NCI-H187 (cell line): ENCODE data around the gene EIPR1.
"Not testable (repeated sequence)": the region's sequence is repeated elsewhere in the genome, so short reads cannot be mapped to it uniquely, and the experiment has no call there.

Experiments used
- DNase-seq, 2 experiments: peaks; one replicate each; lab custom pipeline; 2025; lab: John Stamatoyannopoulos, UW

Gene EIPR1

DNA sequence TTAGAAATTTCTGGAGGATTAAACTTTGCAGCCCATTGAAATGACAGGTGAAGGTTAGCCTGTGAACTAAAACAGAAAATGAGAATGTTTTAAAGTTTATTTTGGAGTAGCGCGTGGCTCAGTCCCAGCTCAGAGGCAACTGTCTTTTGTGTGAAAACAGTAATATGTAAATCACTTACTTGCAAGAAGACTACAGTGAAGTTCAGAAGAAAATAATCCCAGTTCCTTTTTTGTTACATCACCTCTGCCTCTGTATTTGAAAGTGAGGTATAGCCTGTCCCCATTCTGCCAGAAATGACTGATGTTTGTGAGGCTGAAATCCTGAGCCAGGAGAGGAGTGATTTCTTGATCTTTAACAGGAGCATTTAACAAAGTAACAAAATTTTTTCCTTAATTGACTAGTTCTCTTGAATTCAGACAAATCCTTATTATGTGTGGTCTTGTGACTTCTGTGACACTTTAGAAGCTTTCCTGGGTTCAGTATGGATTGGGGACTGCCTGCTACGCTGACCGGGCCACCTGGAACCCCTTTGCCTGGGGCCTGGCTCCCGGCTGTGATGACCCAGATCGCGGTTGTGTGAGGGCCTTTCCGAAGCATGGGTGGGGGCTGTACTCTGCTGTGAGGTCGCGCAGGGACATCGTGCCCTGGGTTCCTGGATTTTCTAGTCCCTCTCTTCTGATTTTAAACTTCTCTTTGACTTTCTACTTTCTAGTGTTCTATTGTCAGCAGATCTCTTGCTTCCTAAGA is 26.1 kb upstream of the EIPR1 start:
- no peak for DNase-seq

DNA sequence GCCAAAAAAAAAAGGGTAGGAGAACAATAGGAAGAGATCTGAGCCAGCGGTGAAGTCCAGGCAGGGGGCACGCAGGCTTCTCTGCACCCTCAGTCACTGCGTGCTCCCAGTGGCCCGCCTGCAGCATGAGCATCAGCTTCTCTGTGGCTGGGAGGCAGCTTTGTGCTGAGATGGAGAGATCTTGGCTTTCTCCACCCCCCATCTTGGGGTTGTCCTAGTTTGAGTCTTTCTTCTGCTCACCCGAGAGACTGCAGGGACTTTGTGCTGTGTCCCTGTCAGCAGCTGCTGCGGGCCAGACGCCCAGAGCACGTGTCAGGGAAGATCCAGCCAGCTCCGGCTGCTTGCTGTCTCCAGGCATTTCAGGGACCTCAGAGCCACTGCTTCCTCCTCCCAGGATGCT is 22.2 kb upstream of the EIPR1 start:
- no peak for DNase-seq

DNA sequence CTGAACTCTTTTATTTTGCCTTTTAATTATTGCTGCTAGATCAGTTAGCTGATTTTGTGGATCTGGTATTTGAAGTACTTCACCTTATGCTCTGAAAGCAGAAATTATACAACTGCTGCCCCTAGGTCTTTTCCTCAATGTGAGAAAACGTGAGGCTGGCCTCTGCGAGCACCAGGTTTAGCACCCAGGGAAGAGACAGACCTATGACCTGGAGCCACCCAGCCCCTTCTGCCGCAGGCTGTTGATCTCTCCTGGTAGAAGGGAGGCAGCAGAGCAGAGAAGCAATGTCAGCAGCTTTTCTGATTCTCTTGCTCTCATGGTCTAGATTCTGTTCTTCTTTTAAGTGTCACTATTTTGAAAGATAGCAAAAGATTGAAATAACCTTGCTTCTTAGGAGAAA is 21.8 kb upstream of the EIPR1 start:
- no peak for DNase-seq

DNA sequence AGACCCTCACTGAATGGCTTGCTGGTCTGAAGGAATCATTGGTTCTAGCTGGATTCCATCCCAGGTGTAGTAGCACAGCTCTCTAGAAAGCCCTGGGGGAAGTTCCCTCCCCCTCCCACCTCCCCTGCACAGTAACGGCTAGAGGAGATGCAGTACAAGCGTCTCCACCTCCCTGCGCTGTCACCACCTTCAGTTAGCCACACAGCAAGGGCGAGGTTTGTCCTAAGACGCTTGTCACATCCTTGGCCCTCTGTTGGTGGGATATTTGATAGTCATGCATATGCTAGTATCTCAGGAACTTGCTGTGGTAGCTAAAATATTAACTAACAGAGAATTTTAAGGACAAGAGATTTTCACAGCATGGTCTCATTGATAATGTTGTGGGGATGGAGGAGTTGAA is 21.2 kb upstream of the EIPR1 start:
- no peak for DNase-seq

DNA sequence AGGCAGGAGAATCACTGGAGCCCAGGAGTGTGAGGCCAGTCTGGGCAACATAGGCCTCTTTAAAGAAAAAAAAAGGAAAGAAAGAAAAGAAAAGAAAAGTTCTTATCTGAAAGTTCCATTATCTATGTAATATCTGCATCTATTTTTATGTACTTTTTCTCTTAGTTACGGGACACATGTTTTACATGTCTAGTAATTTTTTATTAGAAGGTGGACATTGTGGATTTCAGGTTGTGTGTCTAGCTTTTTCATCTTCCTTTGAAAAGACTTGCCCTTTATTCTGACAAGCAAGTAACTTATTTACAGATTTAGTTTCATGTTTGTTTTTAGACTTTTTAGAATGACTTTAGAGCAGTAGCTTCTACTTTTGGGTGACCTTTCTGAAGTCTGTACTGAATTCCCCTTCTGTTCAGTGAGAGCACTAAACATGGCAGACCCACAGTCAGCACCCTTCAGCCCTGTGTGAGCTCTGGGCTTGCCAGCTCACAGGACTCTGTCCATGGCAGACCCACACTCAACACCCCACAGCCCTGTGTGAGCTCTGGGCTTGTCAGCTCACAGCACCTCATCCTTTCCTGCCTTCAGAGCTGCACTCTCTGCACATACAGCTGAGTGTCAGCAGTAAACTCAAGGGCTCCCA is 19.4 kb upstream of the EIPR1 start:
- DNase-seq, result no peak

DNA sequence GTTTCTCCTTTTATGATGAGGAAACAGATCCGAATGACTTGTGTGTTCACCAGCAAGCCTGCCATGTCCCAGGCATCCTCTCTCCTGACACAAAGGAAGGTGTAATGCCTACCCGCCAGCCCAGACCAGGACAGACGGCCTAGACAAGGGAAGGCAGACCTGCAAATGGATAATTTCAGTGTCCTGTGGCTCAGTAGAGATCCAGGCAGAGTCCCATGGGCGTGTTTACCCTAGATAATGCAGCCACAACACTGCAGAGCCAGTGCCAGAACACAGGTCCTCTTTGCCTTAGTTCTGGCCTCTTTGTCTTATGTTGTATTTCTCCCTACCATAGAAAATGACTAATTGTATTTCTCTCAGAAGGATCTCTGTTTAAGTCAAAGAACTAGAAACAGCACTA is 14.6 kb upstream of the EIPR1 start:
- no peak for DNase-seq

DNA sequence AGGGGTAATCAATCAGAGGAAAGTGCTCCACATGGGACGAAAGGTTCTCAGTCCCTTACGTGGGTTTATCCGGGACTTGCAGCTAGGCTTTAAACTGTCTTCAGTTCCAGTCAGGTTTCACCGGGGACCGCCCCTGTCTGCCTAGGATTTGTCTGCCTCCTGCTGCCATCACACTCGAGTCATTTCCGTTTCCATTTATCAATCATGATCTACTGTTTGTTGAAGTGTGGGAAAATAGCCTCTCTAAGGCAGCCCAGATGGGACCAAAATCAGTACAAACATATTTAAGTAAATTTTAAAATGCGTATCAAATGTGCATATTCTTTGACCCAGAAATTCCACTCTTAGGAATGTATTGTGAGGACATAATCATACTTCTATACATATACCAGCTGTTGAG is 12.4 kb upstream of the EIPR1 start:
- no peak for DNase-seq

DNA sequence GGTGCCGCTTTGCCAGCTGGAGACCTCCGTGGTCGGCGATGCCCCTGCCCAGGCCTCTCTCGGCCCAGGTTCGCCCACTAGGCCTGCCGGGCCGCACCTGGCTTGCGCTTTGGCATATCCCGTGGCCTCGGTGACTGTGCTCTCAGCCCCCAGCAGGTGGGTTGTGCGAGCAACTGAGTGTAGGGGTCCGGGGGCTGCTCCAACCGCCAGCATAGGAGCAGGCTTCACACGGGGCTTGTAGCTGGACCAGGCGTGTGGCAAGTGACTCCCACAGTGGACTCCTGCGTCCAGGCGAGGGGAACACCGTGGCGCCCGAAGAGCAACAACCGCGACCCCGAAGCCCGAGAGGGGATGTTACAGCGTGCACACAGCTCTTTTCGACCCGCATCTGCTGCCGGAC is 11.6 kb upstream of the EIPR1 start:
- no peak for DNase-seq

DNA sequence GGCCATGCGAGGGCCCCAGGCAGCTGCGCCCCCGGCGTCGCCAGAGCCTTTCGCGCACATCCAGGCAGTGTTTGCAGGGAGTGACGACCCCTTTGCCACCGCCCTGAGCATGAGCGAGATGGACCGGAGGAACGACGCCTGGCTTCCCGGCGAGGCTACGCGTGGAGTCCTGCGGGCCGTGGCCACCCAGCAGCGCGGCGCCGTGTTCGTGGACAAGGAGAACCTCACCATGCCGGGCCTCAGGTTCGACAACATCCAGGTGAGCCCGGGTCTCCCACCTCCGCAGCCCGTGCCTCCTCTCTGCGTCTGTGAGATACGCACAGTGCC is 10.8 kb upstream of the EIPR1 start:
- DNase-seq, result no peak

DNA sequence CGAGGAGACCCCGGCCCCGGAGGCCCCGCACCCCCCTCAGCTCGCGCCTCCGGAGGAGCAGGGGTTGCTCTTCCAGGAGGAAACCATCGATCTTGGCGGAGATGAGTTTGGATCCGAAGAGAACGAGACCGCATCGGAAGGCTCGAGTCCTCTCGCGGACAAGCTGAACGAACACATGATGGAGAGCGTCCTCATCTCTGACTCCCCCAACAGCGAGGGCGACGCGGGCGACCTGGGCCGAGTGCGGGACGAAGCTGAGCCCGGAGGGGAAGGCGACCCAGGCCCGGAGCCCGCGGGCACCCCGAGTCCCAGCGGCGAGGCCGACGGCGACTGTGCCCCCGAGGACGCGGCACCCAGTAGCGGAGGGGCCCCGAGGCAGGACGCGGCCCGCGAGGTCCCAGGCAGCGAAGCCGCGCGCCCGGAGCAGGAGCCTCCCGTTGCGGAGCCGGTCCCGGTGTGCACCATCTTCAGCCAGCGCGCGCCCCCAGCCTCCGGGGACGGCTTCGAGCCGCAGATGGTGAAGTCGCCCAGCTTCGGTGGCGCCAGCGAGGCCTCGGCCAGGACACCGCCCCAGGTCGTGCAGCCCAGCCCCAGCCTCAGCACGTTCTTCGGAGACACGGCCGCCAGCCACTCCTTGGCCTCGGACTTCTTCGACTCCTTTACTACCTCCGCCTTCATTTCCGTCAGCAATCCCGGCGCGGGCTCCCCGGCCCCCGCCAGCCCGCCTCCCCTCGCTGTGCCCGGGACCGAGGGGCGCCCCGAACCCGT is 10.2 kb upstream of the EIPR1 start:
- DNase-seq, result no peak

DNA sequence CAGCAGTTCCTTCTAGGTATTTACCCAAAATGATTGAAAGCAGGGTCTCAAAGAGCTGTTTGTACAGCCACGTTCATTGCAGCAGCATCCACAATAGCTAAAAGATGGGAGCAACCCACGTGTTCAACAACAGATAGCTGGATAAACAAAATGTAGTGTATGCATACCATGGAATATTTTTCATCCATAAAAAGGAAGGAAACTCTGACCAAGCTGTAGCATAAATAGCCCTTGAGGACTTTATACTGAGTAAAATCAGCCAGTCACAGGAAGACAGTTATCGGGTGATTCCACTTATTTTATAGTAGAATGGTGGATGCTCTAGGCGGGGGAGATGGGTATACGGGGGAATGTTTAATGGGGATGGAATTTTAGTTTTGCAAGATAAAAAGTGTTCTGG is 9.4 kb upstream of the EIPR1 start:
- DNase-seq, result no peak

DNA sequence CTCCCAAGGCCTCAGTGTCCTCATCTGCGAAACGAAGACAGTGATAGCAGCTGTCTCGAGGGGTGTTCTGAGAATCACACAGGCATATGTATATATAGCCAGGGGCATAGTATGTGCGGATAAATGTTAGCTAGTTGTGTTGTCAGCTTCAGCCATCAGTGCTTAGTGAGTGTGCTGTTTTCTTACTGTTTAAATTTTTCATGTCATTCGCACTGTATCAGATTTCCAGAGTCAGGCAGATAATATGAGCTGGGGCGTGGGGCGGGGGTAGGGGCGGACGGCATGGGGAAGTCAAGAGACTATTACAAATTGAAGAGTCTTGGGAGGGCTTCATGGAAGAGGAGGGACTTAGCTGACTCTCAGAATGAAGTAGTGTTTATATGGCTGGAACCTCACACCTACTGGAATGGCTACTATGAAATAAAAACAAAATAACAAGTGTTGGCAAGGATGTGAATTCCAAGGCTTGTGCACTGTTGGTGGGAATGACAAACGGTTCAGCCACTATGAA is 8.9 kb upstream of the EIPR1 start:
- no peak for DNase-seq

DNA sequence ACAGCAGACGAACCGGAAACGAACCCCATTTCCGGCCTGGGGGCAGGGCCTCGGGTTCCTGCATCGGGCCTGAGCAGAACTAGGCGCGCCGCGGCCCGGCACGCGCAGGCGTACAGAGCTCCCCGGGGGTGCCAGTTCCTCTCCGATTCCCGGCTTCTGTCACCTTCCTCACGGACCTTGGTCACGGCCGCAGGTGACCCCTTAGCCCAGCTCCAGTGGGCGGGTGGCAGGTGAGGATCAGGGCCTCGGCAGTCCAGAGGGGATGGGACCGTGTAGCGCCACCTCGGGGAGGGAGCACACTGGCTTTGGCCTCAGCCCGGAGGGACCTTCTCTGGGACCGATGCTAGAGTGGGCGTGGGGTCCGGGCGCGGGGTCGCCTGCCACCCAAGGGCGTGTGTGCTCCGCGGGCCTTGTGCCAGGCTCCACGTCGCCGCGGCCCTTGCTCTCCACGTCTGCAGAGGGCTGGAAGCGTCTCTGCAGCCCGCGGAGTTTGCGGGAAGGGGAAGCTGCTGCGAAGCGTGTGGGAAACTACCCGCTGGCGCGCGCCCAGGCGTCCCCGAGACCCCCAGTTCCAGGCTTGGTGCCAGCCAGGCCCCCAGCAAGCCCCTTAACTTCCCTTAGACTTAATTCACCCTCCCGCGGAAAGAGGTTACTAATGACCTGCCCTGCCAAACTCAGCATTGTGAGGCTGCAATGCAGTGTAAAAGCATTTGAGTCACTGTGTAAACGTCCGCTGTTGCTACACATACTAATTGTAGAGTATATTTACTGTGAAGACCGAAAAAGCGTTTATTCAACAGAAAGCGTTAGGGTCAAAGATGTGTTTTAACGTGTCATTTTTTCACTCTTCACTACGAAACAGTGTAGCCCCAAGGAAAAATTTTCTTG is 2.3 kb upstream of the EIPR1 start, which contains the start of gene TRAPPC12:
Gene TRAPPC12, plus strand, starts transcription at position 48 of the 888 bp plus-strand sequence. CDS start 7,930 bp downstream, outside the sequence.
- peak; percentile 95 to 97 for DNase-seq

DNA sequence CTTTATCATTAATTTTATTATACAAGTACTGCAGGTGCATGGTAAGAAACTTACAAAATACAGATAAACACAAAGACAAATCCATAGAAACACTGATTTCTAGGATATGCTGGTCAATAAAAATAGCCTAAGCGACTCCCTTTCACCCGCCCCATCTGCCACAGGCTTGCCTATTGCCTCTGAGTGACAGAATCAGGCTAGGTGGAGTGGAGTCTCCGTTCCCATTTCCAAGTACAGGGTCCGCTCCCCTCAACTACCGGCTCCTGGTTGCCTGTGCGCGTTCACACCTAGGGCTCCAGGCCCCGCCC is 1.7 kb upstream of the EIPR1 start:
- no peak for DNase-seq

DNA sequence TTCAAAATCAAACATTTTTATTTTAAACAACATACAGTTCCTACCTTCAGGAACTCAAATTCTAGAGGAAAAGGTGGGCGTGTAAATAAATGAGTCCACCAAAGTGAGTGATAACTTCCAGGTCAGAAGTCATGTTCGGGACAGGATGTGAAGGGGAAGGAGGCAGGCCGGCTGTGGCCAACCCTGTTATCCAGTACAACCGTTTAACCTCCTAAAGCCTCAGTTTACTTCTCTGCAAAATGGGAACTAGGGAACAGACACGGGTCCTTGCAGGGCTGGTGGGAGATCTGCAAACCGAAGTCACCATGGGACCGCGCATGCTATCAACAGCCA is 373 bp downstream of the EIPR1 start:
- DNase-seq, result no peak

DNA sequence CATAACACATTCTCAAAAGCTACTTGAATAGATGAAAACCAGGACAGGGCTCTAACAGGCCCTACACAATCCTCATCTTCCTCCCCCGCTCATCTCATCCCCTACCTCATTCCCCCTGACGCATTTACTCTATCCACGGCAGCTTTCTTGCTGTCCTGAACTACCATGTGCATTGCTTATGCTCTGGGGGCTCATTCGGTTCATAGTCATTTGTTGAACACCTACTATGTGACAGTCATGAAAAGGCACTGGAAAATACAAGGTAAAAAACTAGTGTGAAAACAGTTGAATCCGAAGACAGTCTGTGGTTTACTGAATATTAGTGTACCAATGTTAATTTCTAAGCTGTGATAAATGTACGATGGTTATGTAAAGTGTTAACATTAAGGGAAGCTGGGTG is 797 bp downstream of the EIPR1 start:
- DNase-seq, result no peak

DNA sequence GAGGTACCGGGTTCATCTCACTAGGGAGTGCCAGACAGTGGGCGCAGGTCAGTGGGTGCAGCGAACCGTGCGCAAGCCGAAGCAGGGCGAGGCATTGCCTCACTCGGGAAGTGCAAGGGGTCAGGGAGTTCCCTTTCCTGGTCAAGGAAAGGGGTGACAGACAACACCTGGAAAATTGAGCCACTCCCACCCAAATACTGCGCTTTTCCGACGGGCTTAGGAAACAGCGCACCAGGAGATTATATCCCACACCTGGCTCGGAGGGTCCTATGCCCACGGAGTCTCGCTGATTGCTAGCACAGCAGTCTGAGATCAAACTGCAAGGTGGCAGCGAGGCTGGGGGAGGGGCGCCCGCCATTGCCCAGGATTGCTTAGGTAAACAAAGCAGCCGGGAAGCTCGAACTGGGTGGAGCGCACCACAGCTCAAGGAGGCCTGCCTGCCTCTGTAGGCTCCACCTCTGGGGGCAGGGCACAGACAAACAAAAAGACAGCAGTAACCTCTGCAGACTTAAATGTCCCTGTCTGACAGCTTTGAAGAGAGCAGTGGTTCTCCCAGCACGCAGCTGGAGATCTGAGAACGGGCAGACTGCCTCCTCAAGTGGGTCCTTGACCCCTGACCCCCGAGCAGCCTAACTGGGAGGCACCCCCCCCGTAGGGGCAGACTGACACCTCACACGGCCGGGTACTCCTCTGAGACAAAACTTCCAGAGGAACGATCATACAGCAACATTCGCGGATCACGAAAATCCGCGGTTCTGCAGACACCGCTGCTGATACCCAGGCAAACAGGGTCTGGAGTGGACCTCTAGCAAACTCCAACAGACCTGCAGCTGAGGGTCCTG is 8.1 kb downstream of the EIPR1 start:
- not testable (repeated sequence) for DNase-seq

DNA sequence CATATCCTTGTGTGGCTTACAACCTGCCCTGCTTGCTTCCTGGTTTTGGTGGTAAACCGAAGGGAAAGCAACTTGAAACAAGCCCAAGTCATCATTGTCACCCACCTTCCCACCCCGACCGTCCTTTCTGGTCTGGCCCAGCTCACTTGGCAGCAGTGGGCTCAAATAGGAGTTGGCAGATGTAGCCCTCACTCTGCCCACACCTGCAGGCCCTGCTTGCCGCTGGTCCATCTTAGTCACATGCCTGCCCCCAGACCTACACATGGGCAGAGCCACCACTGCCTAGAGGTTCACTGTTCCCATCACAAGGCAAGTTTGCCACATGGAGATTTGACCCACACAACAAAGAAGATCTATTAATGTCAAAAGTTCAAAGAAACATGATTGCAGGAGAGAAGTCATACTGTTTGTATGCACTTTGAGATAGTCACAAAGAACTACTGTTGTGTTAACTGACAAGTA is 9.3 kb downstream of the EIPR1 start:
- DNase-seq, result no peak

DNA sequence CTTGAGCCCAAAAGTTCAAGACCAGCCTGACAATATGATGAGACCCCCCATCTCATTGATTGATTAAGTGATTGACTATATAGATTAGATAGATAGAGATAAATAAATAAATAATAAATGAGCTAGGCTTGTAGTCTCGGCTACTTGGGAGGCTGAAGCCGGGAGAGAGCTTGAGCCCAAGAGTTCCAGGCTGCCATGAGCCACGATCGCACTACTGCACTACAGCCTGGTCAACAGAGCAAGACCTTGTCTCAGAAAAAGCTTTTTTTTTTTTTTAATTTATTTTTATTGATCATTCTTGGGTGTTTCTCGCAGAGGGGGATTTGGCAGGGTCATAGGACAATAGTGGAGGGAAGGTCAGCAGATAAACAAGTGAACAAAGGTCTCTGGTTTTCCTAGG is 12.4 kb downstream of the EIPR1 start:
- DNase-seq, result no peak

DNA sequence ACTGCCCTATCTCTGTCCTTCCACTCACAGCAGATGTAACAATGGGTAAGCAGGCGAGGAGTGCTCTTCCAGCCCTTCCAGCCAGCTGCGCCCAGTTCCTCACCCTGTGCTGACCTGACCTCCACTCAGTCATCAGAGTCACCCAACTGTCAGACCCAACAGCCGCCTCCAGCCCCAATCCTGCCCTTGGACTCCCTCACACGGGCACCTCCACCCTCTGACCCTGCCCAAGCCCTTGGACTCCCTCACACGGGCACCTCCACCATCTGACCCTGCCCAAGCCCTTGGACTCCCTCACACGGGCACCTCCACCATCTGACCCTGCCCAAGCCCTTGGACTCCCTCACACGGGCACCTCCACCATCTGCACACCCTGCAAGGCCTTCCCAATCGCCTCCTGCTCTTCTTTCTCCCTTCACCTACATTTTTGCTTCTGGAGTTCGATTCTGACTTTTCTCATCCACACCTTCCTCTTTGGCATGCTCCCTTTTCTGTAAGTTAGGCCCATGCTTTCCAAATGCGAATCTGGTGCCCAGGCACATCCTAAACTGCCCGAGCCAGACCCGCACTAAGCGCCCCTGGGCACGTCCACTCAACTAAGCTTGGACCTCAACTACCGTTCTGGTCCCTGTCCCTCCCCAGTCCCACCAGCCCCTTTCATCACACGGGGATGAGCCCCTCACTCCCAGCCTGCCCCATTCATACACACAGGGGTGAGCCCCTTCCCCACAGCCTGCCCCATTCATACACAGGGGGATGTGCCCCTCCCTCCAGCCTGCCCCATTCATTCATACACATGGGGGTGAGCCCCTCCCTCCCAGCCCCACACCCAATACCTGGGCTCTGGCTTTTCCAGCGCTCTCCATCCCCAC is 15.9 kb downstream of the EIPR1 start:
- no peak for DNase-seq
